Activated CD4-positive, alpha-beta T cell treated with anti-CD3 and anti-CD28 coated beads, Interleukin-2, amount 50 U/mL, for 16 hours (primary cell): ENCODE data around the gene SLC19A1.

ENCODE experiments used
- DNase-seq: peaks from one replicate; pipeline ENCODE4 v3.0.0-alpha.2; 2020

SLC19A1 gene

DNA sequence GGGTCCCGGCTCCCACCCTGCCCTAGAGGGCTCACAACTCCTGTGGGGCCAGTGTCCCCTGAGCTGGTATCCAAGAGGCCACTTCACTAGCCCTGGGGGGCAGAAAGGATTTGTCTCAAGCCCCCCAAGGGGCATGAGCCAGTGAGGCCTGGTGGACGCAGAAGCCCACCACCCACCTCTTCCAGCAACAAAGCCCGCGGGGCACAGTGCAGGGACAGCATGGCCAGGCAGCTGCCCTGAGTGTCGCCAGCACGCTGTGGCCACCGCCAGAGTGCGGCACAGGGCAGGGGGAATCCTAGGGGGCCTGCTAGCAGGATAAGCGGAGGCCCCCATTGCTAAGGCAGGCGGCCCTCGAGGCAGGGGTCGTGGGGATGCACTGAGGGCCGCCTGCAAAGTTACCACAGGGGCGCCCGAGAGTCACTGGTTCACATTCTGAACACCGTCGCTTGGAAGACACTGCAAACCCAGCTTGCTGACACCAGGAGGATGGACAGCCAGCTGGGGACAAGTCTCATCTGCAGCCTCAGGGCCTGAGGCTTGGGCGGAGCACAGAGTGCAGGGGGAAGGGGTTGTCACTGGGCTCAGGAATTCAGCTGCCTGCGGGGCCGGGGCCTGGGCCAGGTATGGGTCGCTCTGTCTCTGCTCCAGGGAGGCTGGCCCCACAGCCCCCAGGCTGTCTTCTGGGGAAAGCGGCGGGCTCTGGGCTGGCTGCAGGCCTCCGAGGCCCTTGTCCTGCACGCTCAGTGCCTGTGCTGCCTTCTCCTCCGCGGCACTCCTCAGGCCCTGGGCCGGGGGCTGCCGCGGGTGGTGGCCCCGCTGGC lies 26.8 kb downstream of the SLC19A1 start:
- DNase-seq: no peak

DNA sequence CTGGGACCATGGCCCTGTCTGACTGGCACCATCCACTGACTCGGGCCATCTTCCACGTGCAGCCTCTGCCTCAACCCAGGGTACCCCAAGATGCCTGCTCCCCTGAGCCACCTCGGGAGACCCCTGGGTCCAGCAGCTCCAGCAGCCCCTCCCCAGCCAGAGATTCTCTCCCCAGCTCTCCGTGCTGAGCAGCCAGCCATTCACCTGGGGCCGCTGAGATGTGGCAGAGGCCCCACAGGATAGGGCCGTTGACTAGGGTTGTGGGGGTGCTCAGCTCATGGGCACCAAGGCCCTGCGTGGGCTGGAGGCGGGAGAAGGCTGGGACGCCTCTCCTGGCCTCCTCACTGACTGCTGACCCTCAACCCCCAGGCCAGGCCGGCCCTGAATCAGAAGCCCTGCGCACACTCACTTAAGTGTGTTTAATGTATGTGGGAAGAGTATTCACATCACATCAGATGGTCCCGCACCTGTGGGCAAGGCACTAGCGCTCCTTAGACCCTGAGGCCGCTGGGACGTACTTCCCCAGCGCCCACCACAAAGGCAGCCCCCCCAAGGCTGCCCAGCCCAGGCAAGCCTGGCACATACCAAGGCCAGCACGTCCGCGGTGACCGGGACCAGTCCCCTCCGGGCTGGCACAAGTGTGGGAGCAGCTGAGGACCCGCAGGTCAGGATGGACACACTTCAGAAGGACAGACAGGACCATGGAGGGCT lies 27.8 kb downstream of the SLC19A1 start:
- no peak for DNase-seq

DNA sequence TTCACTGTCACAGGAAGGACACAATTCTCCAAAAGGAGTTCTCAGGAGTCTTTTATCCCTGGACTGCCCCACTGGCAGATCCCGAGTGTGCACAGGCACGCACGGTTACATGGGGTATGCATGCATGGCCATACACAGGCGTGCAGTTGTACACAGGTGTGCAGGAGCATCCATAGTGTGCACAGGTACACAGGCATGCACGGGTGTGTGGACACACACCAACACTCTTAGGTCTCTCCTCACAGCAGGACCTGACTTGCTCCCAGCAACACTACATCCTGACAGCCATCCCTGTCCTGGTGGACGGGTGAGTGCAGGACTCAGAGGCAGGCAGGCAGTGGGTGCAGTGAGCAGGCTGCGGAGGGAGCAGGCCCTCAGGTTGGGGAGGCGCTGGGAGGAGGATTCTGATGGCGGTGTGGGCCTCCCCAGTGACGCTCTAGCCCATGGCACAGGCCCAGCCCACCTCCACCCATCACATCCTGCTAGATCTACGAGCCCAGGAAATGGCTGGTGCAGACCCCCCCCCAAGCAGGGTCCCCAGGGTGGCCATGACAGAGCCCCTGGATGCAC lies 28.4 kb downstream of the SLC19A1 start:
- no peak for DNase-seq

DNA sequence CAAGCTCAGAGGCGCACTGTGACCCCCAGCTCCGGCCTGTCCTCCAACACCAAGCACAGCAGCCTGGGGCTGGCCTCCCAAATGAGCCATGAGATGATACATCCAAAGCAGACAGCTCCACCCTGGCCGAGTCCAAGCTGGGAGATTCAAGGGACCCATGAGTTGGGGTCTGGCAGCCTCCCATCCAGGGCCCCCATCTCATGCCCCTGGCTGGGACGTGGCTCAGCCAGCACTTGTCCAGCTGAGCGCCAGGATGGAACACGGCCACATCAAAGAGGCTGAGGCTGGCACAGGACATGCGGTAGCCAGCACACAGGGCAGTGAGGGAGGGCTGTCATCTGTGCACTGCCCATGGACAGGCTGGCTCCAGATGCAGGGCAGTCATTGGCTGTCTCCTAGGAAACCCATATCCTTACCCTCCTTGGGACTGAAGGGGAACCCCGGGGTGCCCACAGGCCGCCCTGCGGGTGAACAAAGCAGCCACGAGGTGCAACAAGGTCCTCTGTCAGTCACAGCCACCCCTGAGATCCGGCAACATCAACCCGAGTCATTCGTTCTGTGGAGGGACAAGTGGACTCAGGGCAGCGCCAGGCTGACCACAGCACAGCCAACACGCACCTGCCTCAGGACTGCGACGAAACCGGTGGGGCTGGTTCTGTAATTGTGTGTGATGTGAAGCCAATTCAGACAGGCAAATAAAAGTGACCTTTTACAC lies 29.1 kb downstream of the SLC19A1 start:
- DNase-seq: peak; percentile 29

DNA sequence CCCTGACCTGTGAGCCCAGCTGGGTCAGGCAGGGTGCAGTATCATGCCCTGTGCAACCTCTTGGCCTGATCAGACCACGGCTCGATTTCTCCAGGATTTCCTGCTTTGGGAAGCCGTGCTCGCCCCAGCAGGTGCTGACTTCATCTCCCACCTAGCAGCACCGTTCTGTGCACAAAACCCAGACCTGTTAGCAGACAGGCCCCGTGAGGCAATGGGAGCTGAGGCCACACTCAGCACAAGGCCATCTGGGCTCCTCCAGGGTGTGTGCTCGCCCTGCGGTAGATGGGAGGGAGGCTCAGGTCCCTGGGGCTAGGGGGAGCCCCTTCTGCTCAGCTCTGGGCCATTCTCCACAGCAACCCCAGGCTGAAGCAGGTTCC lies 29.6 kb downstream of the SLC19A1 start:
- no peak for DNase-seq

DNA sequence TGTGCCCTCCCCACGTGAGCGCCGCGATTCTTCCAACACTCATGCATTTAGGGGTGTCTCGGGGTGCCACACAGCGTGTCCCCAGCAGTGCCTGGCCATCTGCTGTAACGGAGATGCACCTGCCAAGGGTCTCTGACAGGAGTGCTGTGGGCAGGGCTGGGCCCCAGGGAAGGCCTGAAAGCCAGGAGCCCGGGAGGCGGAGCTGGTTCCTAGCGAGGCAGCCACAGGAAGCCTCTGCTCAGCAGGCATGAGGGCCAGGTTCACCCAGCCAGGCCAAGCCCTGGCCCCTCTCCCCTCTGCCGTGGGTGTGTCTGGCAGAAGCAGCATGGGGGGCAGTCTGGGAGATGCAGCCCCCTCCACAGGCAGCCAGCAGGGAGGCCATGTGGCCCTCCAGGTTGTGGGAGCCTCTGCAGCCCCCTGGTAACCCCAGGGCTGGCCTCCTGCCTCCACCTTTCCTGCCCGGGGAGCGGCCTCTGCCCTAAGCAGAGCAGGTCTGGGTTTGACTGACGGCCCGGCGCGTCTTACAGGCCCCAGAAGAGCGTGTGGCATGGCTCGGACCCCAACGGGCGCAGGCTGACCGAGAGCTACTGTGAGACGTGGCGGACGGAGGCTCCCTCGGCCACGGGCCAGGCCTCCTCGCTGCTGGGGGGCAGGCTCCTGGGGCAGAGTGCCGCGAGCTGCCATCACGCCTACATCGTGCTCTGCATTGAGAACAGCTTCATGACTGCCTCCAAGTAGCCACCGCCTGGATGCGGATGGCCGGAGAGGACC lies 30.4 kb downstream of the SLC19A1 start:
- DNase-seq: no peak

DNA sequence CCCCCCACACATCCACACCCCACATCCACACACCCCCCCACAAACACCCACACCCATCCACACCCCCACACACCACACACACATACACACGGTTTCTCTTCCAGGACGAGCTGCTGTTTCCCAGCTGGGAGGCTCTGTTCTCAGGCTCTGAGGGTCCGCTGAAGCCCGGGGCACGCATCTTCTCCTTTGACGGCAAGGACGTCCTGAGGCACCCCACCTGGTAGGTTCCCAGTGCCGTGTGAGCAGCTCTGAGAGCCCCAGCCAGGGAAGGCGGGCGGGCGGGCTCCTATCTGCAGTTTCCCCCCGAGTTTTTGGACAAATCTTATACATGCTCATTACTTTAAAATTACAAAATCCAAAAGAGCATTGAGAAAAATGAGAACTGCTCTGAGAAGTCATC lies 31.2 kb downstream of the SLC19A1 start:
- DNase-seq: no peak

DNA sequence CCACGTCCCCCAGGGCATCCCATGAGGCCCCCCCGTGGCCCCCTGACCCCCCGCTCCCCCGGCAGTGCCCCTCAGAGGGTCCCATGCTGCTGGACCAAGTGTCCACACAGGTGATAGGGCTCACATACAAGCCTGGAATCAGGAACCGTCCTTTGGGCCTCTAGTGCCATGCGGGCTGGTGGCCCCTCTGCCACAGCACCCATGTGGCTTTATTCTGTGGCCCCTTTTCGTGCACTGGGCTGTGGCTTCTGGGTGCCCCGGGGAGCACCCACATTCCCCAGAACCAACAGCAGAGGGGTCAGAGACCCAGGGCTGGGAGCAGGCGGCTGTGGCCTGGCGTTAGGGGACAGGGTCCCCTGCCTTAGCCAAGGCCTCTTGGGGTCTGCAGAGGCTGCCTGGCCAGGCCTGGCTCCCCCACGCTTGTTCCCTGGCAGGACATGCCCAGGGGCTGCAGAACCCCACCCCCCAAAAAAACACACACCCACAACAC lies 31.7 kb downstream of the SLC19A1 start:
- no peak for DNase-seq

DNA sequence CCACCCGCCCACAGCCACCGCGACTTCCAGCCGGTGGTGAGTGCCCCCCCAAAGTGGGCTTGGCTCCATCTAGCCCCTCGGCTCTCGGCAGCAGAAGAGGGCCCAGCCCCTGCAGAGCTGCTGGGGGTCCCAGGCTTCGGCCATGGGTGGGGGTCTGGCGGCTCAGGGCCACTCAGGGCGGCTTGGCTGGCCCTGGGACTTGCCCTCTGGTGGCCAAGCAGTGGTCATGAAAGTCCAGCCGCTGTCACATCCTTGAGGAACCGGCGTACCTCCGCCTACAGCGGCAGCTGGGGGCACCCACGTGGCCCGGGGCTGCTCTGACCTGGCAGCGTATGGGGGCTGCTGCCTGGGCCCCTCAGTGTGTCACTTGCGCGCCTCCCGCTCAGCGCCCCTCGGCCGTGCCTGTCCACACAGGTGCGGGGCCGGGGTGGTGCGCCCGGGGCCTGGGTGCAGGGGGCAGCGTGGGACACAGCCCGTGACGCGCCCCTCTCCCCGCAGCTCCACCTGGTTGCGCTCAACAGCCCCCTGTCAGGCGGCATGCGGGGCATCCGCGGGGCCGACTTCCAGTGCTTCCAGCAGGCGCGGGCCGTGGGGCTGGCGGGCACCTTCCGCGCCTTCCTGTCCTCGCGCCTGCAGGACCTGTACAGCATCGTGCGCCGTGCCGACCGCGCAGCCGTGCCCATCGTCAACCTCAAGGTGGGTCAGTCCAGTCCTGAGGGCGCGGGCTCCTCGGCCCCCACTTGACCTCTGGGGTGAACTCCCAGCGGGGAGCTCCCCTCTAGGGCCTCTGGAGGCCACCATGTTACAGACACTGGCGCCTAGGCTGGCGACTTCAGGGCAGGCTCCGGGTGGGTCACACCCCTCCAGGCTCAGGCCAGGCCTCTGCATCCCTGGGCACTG lies 32.4 kb downstream of the SLC19A1 start:
- DNase-seq: no peak

DNA sequence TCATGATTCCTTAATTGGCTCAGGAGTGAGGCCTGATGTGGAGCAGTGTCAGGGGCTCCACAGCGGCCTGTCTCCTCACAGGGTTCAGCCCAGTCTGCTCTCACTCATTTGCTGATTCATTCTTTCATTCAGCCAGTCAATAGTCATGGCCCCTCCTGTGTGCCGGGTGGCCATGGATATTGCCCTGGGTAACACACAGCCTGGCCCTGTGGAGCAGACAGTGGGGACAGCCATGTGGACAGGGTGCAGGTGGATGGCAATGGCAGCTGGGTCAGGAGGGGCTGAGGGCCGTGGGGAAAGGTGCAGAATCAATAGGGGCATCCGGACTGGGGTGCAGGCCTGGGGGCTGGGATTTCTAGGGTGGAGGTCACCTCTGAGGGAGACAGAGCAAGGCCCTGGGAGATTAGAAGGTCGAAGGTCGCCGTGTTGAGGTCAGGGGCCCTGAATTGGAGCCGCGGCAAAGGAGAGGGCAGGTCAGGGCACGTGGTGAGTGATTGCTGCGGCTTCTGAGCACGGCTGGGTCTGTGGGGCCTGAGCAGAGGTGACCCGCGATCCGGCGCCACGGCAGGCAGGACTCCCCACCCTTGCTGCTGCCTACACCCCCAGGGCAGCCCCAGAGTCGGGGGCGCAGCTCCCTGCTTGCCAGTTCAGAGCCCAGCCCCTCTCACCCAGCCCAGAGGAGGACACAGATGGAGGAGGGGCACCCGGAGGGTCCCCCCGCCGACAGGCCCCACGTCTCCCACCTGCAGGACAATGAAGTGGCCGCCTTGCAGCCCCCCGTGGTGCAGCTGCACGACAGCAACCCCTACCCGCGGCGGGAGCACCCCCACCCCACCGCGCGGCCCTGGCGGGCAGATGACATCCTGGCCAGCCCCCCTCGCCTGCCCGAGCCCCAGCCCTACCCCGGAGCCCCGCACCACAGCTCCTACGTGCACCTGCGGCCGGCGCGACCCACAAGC lies 33.4 kb downstream of the SLC19A1 start:
- no peak for DNase-seq

DNA sequence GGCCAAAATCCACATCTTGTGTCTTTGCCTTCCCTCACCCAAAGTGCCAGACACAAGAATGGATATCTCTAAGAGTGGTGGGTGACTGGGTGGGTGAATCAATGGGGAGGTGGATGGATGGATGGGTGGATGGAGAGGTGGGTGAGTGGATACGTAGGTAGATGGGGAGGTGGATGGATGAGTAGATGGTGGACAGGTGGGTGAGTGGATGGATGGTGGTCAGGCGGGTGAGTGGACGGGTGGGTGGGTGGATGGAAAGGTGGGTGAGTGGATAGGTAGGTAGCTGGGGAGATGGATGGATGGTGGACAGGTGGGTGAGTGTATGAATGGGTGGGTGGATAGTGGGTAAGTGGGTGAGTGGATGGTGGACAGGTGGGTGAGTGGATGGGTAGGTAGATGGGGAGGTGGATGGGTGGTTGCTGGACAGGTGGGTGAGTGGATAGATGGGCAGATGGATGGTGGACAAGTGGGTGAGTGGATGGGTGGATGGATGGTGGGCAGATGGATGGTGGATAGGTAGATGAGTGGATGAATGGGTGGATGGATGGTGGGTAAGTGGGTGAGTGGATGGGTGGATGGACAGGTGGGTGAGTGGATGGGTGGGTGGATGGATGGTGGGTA lies 34.2 kb downstream of the SLC19A1 start:
- no peak for DNase-seq

DNA sequence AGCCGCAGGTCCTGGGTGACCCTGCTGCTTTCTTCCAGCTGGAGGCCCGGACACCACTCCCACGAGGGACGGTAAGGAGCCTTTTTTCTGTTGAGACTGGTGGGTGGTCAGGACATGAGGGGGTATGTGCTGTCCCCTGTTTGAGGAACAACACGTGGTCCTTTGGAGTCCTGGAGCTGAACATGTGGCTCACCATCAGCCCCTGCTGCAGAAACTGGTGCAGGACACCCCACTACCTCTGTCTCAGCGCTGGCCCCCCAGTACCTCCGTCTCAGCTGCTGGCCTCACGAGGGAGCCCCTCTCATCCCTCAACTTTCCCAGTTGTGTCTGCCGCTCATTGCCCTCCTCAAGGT lies 34.7 kb downstream of the SLC19A1 start:
- no peak for DNase-seq

DNA sequence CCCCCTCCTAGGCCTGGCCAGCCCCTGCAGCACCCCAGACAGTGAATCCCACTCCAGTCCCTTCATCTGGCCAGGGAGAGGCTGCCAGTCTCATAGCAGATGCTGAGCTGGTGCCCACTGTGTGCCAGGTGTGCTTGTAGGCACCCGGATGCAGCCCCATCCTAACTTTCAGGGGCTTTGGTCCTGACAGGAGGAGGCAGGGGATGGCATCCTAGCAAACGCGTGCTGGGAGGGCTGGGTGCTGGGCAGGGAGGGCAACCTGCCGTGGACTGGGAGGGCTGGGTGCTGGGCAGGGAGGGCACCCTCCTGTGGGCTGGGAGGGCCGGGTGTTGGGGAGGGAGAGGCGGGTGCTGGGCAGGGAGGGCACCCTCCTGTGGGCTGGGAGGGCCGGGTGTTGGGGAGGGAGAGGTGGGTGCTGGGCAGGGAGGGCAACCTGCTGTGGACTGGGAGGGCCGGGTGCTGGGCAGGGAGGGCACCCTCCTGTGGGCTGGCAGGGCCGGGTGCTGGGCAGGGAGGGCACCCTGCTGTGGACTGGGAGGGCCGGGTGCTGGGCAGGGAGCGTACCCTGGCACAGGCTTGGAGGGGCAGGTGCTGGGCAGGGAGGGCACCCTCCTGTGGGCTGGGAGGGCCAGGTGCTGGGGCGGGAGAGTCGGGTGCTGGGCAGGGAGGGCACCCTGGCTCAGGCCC lies 35.3 kb downstream of the SLC19A1 start:
- no peak for DNase-seq

DNA sequence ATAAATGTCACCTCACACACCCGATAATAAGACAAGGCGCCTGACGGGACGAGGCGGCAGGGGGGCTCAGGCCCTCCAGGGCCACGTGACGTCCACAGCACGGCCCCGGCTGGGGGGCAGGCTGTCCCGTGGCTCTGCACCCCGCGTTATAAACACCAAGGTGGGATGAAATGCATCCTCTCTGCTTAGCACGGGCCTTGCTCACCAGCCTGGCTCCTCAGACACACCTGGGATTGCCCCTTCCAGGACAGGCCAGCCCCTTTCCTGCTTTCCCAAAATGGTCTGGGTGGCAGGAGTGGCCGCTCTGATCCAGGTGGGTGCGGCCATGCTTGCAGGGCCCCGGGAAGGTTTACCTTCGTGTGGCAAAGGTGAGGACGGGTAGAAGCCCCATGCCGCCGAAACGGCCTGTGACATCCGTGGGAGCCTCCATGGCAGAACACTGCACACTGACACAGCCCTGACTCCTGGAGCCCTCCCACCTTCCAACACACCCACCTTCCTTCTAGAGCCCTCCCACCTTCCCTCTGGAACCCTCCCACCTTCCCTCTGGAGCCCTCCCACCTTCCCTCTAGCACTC lies 35.9 kb downstream of the SLC19A1 start:
- DNase-seq: no peak

DNA sequence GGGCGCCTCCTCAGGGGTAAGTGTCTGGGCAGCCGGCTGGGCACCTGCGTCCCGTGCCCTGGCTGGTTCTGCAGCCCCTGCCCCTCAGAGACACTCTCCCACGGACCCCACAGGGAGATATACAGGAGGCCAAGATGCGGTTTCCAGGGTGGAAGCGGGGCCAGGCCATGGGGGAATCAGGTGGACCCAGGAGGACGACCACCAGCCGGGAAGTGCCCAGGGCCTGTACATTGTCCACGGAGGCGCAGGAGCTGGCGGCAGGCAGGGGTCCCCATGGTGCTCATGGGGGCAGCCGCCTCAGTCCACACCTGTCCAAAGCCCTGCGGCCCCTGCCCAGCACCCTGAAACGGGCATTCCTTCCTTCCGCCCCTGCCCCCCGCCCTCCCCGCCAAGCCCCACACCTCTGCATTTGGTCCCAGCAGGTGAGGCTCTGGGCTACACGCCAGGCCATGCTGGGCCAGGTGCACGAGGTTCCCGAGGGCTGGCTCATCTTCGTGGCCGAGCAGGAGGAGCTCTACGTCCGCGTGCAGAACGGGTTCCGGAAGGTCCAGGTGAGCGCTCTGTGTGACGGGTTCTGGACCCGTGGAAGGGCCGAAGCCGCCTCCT lies 36.7 kb downstream of the SLC19A1 start:
- no peak for DNase-seq

DNA sequence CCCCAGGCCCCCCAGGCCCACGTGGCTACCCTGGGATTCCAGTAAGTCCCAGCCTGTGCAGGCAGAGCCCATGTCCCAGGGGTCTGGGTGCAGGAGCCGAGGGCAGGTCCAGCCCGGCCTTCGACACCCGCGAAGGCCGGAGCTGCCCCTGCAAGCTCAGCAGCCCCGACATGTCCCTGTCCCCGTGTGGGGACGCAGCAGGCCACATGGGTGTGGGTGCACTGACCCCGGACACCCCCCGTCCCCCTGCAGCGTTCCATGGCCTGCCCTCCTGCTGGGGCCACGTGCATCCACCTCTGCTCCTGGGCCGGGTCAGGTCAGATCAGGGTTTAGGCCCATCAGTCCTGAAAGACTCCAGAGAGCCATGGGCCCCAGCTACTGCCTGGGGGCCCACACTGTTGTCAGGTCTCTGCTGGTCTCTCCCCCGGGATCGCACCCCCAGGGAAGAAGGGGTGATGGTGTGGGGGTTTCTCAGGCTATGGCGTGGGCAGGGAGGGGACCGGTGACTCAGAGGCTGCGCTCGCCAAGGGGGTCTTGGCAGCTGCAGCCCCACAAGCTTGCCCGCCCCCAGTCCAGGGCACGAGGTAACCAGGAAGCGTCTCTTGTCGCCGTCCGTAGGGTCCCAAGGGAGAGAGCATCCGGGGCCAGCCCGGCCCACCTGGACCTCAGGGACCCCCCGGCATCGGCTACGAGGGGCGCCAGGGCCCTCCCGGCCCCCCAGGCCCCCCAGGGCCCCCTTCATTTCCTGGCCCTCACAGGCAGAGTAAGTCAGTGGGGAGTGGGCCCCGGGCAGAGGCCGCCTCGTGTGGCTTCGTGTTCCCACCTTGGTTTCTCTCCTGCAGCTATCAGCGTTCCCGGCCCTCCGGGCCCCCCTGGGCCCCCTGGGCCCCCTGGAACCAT lies 37.5 kb downstream of the SLC19A1 start:
- no peak for DNase-seq

DNA sequence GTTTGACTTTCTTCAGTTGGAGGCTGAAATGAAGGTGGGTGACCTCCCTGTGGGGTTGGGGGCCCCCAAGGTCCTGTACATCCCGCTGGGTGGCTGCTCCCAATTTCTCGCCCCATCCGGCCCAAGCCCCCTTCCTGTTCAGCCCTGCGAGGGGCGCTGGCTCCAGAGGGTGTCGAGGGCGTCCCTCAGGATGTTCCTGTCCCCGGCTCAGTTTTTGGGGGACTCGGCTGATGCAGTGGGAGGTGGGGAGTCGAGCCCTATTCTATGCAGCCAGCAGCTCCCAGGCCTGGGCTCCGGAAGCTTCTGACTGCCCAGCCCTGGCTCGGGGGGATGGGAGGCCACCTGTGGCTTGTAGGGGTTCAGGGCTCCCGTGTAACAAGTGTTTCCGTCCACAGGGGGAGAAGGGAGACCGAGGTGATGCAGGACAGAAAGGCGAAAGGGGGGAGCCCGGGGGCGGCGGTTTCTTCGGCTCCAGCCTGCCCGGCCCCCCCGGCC lies 38.2 kb downstream of the SLC19A1 start:
- no peak for DNase-seq
